ENCODE data around the gene MCC.

The MCC gene

DNA sequence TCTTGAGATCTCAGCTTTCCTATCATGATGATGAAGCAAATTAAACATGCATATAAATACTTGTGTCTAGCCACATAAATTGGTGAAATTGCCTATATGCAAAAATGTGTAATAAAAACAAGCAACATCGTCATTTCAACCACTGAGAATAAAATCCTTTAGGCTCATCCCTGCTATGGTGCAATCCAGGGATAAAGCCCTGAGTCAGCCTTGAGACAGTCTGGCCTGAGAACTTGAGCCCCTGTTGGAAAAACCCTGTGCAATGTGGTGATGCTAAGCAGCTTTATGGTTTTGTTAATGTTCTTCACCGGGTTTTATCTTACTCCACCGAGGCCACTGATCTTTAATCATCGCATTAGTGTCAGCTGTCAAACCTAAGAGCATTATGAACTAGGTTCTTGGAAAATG lies 341.1 kb downstream of the MCC start:
- no peak for DNase-seq (ENCODE audit: low read depth in 2 of 2)

DNA sequence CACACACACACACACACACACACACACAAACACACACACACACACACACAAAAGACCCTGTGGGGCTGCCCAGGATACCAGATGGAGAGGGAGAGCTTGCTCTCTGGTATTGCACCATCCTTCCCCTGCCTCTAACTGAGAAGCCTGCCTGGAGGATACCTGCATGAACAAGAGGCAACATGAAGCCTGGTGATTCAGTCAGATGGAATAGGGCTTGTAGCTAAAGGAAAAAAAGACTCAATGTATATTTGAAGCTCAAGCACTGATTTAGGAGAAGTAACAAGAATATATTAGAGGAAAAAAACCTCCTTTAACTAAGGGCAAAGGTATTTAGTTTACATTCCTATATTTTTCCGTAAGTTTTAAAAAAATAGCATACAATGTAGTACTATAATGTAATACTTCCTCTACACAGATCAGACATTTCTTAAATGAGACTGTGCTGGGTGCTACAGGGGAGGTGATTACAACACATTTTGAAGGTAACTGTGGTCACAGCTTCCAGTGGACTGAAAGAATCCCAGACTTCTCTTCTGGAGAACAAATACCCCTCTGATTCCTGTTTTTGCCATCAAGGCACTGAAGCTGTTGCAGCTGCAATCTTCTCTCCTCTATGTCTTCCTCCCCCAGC lies 342.4 kb downstream of the MCC start:
- no peak for DNase-seq (ENCODE audit: low read depth in 2 of 2)

DNA sequence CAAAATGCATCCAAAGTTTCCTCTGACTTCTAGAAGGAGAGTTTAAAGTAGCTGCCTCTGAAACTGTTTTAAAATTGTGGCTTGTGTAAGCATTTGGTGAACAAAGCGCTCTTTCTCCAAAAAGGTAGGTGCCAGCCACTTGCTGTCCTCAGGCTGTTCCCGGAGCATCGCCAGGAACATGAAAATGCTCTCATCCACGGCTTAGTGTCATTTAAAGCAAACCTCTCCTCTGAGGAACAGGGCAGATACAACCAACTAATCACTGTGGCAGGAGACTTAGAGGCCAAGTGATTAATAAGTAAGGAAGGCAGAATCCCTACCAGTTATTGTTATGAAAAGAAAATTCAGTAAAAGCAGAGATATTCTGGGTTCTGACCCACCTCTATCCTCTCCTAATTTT lies 346.1 kb downstream of the MCC start:
- DNase-seq (ENCODE audit: low read depth in 2 of 2): no peak

DNA sequence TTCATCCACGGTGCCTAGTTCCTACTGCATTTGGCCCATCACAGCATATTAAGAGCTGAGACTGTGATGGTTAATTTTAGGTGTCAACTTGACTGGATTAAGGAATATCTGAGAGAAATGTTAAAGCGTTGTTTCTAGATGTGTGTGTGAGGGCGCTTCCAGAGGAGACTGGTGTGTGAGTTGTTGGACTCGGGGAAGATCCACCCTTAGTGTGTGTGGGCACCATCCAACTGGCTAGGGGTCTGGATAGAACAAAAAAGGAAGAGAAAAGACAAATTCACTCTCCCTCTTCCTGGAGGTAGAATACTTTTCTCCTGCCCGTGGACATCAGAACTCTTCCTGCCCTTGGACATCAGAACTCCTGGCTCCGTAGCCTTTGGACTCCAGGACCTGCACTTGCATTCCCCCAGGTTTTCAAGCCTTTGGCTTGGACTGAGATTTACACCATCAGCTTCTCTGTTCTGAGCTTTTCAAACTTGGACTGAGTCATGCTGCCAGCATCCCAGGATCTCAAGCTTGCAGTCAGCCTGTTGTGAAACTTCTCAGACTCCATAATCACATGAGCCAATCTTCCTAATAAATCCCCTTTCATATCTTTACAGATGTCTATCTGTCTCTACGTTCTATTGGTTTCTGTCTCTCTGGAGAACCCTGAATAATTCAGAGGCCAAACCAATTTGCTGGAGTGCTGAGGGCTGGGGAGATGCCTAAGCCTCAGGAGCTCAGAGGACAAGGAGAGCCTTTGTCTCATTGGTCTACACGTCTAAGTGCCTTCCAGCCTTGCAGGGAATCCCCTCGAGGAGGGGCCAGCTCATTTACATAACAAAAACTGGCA lies 347.2 kb downstream of the MCC start:
- no peak for DNase-seq (ENCODE audit: low read depth in 2 of 2)

DNA sequence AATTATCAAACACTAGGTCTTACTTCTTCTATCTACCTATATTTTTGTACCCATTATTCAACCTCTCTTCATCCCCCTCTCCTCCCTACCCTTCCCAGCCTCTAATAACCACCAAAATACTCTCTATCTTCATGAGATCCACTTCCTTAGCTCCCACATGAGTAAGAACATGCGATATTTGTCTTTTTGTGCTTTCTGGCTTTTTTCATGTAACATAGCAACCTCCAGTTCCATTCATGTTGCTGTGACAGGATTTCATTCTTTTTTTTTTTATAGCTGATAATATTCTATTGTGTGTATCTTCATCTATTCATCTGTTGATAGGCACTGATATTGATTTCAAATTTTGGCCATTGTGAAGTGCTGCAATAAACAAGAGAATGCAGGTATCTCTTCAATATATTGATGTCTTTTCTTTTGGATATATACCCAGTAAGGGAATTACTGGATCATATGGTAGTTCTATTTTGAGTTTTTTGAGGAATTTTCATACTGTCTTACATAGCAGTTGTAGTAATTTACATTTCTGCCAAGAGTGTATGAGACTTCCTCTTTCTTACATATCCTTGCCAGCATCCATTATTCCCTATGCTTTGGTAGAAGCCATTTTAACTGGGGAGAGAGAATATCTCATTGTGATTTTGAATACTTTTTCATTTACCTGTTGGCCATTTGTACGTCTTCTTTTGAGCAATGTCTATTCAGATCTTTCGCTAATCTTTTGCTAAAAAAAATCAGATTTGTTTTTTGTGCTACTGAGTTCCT lies 354.9 kb downstream of the MCC start:
- DNase-seq (ENCODE audit: low read depth in 2 of 2): no peak

DNA sequence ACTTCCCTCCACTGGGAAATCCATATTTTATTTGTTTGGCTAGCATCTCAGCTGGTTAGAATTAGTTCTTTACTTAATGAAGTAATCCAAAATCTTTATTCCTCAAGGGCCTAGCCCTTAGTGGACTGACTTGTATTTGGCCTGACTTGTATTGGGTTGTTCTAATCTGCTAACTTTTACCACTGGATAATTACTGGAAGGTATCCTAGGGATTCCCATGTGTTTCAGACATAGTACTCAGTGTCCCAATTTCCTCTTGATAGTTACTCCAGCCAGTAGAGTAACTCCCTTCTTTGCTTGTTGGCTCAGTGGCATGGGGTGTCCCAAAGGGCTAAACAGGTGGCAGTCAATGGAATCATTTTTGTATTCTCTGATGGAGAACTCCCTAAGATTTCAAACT lies 355.7 kb downstream of the MCC start:
- no peak for DNase-seq (ENCODE audit: low read depth in 2 of 2)

DNA sequence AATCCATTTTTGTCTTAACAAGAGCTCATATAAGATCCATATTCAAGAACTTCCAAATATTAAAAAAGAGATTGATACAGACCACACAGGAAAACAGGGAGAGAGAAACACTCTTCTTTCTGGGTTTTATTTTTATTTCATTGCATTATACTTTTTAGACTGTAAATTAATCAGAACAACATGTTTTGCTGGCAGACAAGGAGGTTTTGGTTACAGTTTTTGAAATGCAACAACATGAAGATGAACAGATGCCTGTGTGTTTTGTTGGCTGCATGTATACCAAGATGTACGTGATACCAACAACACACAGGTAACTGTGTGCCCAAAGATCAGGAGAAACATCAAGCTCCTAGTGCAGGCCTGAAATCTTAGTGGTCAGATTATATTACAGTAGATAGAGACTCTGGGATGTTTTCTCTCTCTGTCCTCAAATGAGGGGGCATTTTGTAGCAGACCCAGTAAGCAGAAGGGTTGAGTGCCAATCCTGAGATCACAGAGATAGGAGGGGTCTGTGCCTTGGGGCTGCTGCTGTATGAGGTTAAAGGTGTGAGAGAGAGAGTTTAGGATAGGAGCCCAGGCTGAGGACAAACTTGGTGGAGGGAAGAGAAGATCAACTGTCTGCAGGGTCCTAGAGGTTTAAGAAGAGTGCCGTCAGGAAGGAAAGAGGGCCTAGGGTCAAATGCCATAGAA lies 359.5 kb downstream of the MCC start:
- no peak for DNase-seq (ENCODE audit: low read depth in 2 of 2)

DNA sequence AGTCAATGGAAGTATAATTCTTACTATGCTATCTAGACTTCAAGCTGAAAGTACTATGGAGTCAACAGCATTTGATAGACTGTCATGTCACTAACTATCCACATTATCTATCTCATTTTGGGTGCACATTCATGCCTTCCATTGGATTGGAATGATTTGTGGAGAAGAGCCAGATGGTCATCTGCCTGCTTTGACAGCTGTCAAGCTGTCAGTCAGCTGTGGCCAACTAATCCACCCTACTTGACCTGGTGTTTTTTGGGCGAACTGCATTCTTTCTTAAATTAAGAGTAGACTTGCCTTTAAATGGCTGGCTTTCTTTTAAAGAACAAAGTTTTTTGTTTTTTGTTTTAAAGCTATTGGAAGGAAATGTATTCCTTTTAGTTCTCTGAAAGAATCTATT lies 360.2 kb downstream of the MCC start:
- DNase-seq (ENCODE audit: low read depth in 2 of 2): no peak

DNA sequence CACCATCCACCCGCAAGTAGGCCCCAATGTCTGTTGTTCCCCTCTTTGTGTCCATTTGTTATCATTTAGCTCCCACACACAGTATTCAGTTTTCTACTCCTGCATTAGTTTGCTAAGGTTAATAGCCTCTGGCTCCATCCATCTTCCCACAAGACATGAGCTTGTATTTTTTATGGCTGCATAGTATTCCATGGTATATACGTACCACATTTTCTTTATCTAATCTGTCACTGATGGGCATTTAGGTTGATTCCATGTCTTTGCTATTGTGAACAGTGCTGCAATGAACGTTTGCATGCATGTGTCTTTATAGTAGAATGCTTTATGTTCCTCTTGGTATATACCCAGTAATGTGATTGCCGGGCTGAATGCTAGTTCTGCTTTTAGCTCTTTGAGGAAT lies 361.2 kb downstream of the MCC start:
- DNase-seq (ENCODE audit: low read depth in 2 of 2): no peak

DNA sequence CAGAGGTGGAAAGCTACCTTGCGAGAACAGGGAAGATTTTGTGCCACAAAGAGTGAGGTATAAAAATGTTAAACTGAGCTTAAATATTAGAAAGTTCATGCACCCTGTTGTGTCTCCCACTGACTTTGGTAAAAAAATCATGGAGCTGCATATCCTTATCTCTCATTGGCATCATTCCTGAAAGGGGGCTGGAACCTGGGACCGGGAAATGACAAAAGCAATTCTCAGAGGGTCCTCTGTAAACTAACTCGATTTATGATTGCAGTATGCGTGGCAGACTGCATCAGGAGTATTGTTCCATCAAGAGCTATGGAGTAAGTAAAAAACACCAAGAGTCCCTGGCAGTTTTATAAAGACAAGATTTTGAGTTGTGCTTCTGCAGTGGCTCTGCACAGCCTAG lies 362.9 kb downstream of the MCC start:
- DNase-seq (ENCODE audit: low read depth in 2 of 2): no peak

DNA sequence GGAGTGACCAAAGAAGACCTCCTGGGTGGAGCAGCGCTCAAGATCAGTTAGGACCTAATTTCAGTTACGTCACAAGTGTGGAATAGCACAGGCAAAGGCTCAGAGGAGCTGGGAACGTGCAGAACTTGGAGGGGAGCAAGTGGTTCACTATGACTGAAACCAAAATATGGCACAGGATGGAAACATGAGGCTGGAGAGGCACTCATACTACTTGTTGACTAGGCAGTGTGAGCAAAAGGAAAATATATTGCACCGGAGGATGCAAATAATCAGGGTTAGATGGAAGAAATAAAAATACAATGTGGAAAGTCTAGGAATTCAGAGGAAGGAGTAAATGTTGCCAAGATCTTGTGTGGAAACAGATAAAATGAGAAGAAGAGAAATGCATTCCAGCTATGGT lies 363.3 kb downstream of the MCC start:
- DNase-seq (ENCODE audit: low read depth in 2 of 2): no peak

DNA sequence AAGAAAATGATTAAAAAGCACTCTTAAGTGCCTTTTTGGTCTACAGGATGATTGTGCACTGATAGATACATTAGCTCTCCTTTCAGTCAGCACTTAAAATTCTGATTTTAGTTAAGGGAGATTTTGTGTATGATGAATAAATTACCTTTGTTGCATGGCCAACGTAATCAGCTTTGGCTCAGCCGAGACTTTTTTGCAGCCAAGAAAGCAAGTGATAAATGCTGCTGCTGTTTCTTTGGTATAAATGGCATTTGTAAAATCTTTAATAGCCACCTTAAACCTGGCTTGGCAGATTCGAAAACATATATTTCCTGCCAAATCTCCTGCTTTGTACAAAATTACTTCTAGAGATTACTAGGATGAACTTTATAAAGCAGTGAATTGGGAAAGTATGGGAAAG lies 364.0 kb downstream of the MCC start:
- no peak for DNase-seq (ENCODE audit: low read depth in 2 of 2)

DNA sequence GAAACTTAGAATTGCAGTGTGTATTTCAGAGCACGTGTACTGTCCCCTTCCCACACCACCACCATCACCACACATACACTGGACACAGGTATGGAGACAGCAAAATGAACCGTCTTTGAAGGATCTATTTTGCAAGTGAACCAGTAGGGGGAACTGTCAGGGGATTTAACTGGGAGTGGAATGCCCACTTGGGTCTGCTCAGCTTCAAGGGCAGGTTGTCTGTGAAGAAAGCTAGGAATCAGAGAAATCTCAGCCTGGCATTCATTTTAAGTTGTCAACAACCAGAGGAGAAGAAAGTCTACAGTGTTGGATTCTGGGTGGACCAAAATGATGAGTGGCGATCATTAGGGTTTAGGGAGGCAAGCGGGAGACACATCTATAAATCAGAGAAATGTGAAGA lies 364.6 kb downstream of the MCC start:
- DNase-seq (ENCODE audit: low read depth in 2 of 2): no peak

DNA sequence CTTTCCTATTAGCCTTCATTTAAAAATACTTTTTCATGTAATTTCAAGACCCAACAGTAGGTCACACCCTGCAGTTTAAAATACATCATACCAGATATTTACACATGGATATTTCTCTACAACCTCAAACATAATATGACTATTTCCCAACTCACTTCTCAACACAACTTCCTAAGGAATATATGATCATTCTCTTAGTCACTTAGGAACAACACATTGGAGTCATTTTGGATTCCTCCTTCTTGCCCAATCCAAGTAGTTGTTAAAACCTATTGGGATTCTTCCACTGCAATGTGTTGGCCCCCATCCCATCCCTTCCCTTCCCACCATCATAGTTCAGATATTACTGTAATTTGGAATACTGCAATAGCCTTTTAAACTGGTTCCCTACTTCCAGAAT lies 366.2 kb downstream of the MCC start:
- no peak for DNase-seq (ENCODE audit: low read depth in 2 of 2)

DNA sequence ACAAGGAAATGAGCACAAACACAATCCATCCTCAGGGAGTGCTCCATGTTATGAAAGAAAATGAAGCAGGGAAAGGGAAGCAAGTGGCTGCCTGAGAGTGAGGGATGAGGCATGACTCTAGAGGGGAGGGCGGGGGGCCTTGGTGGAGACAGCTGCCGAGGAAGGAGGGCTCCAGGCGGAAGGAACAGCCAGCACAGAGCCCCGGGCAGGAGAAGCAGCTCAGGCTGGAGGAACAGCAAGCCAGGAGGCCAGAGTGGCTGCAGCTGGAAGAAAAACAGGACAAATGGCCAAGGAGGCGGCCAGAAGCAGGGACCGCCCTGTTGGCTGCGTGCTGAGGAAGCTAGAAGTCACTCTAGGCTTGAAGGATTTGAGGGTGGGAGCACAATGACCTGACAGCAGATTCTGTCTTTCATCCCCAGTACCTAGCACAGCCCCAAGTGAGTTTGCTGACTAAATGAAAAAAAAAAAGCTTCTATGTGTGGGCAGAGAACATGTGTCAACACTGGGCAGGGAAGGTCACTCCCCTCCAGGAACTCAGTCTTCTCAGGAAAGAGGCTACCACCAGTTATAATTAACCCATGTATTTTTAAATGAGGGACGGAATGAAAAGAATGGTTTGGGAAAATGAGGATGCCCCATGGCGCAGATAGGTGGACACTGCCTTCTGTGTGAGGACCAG lies 368.9 kb downstream of the MCC start:
- no peak for DNase-seq (ENCODE audit: low read depth in 2 of 2)

DNA sequence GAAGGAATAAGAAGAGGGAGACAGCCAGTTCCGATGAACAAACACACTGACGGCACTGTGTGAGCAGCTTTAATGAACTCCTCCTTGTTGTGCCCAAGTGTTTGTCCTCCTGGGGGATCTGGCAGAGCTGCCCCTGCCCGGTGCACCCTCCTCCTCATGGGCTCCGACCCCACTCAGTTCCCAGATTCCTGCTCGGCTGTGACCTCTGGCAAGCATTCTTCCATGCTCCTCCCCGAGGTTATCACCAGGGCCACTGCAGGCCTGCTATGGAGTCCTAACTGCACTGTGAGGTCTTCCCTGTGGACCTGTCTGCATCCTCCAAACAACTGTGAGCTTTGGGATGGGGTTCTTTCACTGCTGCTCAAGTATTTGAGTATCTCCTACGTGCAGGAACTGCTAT lies 369.5 kb downstream of the MCC start:
- DNase-seq (ENCODE audit: low read depth in 2 of 2): no peak

DNA sequence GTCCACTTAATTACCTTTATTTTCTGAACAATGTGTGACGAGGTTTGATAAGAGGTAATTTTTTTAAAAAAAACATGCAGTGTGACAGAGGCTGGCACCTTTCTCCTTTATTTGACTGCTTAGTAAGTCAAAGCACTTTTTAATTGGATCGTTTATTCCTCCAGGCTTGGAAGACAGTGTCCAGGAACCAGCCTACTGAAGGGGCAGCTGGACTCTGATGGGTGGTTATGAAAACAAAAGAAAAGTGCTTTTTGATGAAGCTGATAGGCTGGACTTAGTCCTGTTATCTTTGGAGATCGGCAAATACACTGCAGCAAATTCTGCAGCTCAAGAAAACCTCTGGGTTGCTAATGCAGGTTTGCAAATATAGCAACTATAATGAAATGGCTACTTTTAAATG lies 370.0 kb downstream of the MCC start:
- DNase-seq (ENCODE audit: low read depth in 2 of 2): no peak

DNA sequence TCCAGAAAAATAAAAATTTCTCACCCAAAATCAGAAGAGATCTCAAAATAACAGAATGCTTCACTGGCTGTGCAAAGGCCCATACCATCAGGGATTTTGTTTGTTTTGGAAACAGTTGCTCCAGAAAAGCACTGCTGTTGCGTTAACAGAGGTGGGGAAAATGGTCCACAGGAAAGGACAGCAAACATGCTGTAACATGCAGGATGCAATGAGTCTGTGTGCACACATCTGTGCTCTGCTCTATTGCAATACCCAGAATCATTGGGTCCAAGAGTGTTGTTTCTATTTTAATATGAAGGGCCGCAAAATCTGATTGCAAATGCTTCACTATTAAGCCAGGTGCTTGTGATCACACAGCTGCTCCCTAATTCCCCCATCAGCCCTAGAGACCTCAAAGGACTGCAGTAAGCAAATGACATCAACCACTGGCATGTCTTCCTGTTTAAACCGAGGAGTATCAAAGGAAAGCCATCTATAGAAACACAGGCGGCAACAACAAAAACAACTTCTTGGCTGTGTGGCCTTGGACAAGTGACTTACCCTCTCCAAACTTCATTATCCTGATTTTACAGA lies 370.6 kb downstream of the MCC start:
- DNase-seq (ENCODE audit: low read depth in 2 of 2): no peak

DNA sequence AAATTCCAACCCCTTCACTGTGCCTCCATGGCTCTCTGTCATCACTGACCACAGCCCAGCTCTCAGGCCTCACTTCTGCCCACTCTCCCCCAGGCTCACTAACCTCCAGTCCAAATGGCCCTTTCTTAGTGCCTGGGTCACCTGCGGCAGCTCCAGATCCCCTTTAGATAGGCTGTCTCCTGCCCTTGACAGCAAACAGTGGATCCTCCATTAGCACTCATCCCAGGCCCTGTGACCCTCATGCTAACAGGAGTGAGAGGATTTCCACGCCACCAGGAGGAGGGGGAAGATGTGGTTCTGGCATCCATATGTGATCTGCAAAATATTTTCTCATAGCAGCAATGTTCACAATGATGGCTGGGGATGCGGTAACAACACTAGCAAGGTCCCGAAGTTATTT lies 372.3 kb downstream of the MCC start:
- DNase-seq (ENCODE audit: low read depth in 2 of 2): no peak

DNA sequence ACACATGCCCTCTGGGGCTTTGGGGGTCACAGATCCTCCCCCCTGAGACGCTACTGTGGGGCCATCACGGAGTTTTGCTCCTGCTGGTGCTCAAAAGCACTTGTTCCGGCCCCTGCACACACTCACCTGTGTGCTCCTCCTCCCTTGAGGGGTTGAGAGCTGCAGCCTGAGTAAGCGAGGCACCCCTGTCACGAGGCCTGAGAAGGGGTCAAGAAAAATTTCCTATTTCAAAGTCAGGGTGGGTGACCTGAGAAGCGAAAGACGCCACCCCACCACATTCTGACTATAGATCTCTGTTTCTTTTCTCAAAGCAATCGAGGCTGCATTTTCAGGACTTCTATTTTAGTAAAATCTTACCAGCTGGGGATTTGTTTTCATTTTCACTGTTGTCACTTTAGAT lies 373.2 kb downstream of the MCC start:
- DNase-seq (ENCODE audit: low read depth in 2 of 2): no peak

DNA sequence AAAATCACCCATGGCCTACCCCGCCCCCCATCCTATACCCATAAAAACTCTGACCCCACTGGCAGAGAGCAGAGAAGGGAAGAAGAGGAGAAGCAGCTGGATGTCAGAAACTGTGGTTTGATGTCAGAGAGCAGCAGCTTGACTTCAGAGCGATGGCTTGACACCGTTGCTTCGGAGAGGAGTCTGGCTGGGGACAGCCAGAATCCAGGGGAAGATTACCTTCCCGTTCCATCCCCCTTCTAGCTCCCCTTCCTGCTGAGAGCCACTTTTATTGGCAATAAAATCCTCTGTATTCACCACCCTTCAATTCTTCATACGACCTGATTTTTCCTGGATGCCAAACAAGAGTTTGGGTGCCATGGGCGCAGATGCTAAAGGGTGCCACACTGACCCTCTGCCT lies 373.7 kb downstream of the MCC start:
- no peak for DNase-seq (ENCODE audit: low read depth in 2 of 2)

Measured in stimulated activated CD4-positive, alpha-beta T cell treated with anti-CD3 and anti-CD28 coated beads, Interleukin-1b, Interleukin-23, amount 100 ng/mL, for 1 hour (primary cell).